K562 (cell line): Measurements from ENCODE around the gene FAM20C. TPM values are rescaled to one million over a fixed set of nuclear protein-coding genes. Genes with fewer than 3 reads are reported as not detected.

Experiments
- ARID4B ChIP-seq: sonication (generic); formaldehyde crosslinking; IDR thresholded peaks from 2 replicates; pipeline ENCODE4 v1.8.0; 2022; ENCODE audit warnings: mild to moderate bottlenecking, missing genetic modification reagents
- CREBBP ChIP-seq: IDR thresholded peaks from one replicate; pipeline ENCODE4 v1.6.1; 2012; ENCODE audit warnings: low read depth, mild to moderate bottlenecking, control low read depth, inconsistent platforms, low read length
- E2F6 ChIP-seq, 2 experiments: IDR thresholded peaks; 2 replicates each; pipeline ENCODE4 v1.6.1; 2011; ENCODE audit warnings: borderline replicate concordance in 1 of 2, control low read depth in 1 of 2, low read depth in 1 of 2, low read length in 1 of 2, mild to moderate bottlenecking in 1 of 2, mixed read lengths in 1 of 2, moderate library complexity in 1 of 2; ENCODE audit not compliant: insufficient read depth in 1 of 2, insufficient read length in 1 of 2, poor library complexity in 1 of 2, severe bottlenecking in 1 of 2; ENCODE audit errors: extremely low read depth in 1 of 2
- FOXK1 ChIP-seq: sonication (generic); formaldehyde crosslinking; IDR thresholded peaks from 2 replicates; pipeline ENCODE4 v1.8.0; 2022; ENCODE audit warnings: missing genetic modification reagents, mild to moderate bottlenecking, borderline replicate concordance
- L3MBTL2 ChIP-seq: fragments of 450-650 bp; IDR thresholded peaks from 2 replicates; pipeline ENCODE4 v1.6.1; 2016; ENCODE audit warnings: mild to moderate bottlenecking, moderate library complexity
- MTF1 ChIP-seq: fragments of 250-450 bp; sonication (Bioruptor Pico); IDR thresholded peaks from 2 replicates; pipeline ENCODE4 v1.9.0; 2021; ENCODE audit warnings: moderate library complexity, mild to moderate bottlenecking, inconsistent platforms, borderline replicate concordance
- NFIC ChIP-seq: fragments of 450-650 bp; IDR thresholded peaks from 2 replicates; pipeline ENCODE4 v1.6.1; 2017; ENCODE audit warnings: mild to moderate bottlenecking, inconsistent platforms
- POU5F1 ChIP-seq: fragments of 150-350 bp; IDR thresholded peaks from 2 replicates; pipeline ENCODE4 v1.6.1; 2014; ENCODE audit warnings: borderline replicate concordance, low read length, low read depth, mild to moderate bottlenecking; ENCODE audit not compliant: partially characterized antibody
- PYGO2 ChIP-seq: fragments of 450-650 bp; IDR thresholded peaks from 2 replicates; pipeline ENCODE4 v1.6.1; 2016; ENCODE audit warnings: mild to moderate bottlenecking, missing genetic modification characterization, moderate library complexity, missing compliant biosample characterization
- THAP12 ChIP-seq: fragments of 250-450 bp; sonication (Bioruptor Pico); IDR thresholded peaks from 2 replicates; pipeline ENCODE4 v1.9.0; 2021; ENCODE audit warnings: mild to moderate bottlenecking, inconsistent platforms
- ZNF609 ChIP-seq: sonication (generic); formaldehyde crosslinking; IDR thresholded peaks from 2 replicates; pipeline ENCODE4 v1.8.1; 2023; ENCODE audit warnings: missing genetic modification reagents, mild to moderate bottlenecking, borderline replicate concordance
- ZNF77 ChIP-seq: fragments of 250-450 bp; sonication (Bioruptor Pico); IDR thresholded peaks from 2 replicates; pipeline ENCODE4 v1.5.0; 2020
- polyA plus RNA-seq, 8 experiments: library from polyadenylated mRNA; depleted of rRNA in 4 of 8; stranded (reverse) in 5 of 8; unstranded in 3 of 8; fragments of >200 nt; fragmentation: Nextera tagmentation in 2 of 8; fragmentation: Illumina TruSeq in 1 of 8; extraction: Ambion mirVana in 2 of 8; extraction: Trizol in 1 of 8; gene quantifications; 2 replicates each; pipeline versions ENCODE4 v1.2.1 to v1.2.3, GENCODE V29; 2011 to 2014; ENCODE audit warnings: inconsistent platforms in 1 of 8, missing spikeins in 1 of 8
- total RNA-seq, 7 experiments: library from RNA; depleted of rRNA in 6 of 7; stranded (reverse); fragments of >200 nt in 6 of 7; fragmentation: Illumina TruSeq in 2 of 7; extraction: Trizol in 2 of 7; gene quantifications; 2 replicates each; pipeline versions ENCODE4 v1.2.1 to v1.2.3, GENCODE V29; 2011 to 2021; ENCODE audit warnings: low replicate concordance in 1 of 7

FAM20C gene
- total and polyA plus RNA-seq, 9 of the 15 experiments (the other 6 are each of a cell fraction or from before 2014, with no cell fraction given): 0.09 TPM; not detected in 8

- TF ChIP-seq ARID4B (CRISPR knock-in tag) (no peak), ZNF77 (CRISPR knock-in tag) (no peak), POU5F1 (peak; percentile 82), FOXK1 (CRISPR knock-in tag) (no peak), MTF1 (CRISPR knock-in tag) (no peak), THAP12 (peak; percentile 71; the same call in 1 of the 2 replicates), L3MBTL2 (peak; percentile 99), ZNF609 (CRISPR knock-in tag) (no peak), E2F6 (IDR thresholded peaks at IDR 0.05; ENCODE audit: borderline replicate concordance in 1 of 2, extremely low read depth in 1 of 2, insufficient read depth in 1 of 2, insufficient read length in 1 of 2, low read depth in 1 of 2, low read length in 1 of 2, poor library complexity in 1 of 2, severe bottlenecking in 1 of 2) (peak; percentile 96), CREBBP (no peak), PYGO2 (tag) (no peak), NFIC (no peak; the same call in 1 of the 2 replicates)
These were observed 43.2 kb upstream of the FAM20C start (continued) for GRCh38 chr7:148932-149790.
